ENCODE results near the gene WFDC6.
"Not testable (repeated sequence)": the region's sequence is repeated elsewhere in the genome, so short reads cannot be mapped to it uniquely, and the experiment has no call there.

WFDC6 gene

DNA sequence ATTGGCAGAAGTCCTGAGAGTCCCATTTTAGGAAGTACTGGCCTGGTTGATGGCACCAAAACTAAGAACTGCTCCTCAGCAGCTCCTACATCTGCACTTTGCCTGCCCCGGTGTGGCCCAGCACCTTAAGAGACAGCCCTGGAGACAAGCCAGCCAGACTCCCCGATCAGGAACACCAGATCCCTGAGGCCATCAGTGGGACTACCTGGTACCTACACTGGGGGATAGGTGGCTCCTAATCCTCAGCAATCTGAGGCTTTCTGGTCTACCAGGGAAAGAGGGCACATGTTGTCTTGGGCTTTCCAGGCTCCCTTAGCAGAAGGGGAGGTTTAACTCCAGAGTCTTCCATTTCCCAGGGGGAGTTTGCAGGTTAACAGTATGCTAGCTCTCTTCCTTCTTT is at the start of gene WFDC6:
Gene WFDC6, minus strand, starts transcription at position 101 of the 400 bp plus-strand sequence. Its CDS starts 75 bp downstream, at position 26.
- no peak for DNase-seq (ENCODE audit: insufficient read length, low spot score)
- FAIRE-seq = no peak

DNA sequence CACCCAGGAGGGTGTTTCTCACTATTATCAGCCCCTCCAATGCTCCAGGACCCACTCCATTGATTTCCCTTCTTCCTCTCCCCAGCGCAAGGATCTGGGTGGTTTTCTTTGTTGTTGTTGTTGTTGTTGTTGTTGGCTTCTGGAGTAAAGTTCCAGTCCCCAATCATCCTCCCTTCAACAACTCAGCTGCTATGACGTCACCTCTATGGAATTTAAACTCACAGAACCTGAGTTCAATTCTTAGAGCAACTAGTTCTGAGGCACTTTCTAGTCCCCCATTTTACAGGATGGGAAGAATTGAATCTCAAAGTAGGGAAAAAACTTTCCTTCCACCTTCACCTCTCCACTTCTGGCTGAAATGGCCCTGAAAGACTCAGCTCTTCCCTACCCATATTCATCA is 49.5 kb upstream of the WFDC6 start:
- FAIRE-seq = no peak
- no peak for DNase-seq (ENCODE audit: insufficient read length, low spot score)

DNA sequence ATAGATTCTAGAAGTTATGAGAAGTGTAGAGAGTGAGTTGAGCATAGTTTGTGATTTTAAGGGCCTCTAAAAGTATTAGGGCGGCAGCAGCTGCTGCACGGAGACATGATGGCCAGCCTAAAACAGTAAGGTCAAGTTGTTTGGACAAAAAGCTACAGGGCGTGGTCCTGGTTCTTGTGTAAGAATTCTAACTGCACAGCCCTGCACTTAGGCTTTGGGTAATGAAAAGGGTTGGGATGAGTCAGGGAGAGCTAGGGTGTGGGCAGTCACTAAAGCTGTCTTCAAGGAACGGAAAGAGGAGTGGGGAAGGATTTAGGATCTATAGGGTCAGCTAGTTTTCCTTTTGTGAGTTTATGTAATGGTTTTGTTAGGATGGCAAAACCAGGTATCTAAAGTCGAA is 46.7 kb upstream of the WFDC6 start:
- DNase-seq (ENCODE audit: insufficient read length, low spot score); FAIRE-seq: not testable (repeated sequence)

DNA sequence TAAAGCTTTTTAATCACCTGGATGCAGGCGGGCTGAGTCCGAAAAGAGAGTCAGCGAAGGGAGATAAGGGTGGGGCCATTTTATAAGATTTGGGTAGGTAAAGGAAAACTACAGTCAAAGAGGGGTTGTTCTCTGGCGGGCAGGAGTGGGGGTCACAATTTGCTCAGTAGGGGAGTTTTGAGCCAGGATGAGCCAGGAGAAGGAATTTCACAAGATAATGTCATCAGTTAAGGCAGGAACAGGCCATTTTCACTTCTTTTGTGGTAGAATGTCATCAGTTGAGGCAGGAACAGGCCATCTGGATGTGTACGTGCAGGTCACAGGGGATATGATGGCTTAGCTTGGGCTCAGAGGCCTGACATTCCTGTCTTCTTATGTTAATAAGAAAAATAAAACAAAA is 45.0 kb upstream of the WFDC6 start:
- not testable (repeated sequence) for DNase-seq (ENCODE audit: insufficient read length, low spot score); FAIRE-seq

DNA sequence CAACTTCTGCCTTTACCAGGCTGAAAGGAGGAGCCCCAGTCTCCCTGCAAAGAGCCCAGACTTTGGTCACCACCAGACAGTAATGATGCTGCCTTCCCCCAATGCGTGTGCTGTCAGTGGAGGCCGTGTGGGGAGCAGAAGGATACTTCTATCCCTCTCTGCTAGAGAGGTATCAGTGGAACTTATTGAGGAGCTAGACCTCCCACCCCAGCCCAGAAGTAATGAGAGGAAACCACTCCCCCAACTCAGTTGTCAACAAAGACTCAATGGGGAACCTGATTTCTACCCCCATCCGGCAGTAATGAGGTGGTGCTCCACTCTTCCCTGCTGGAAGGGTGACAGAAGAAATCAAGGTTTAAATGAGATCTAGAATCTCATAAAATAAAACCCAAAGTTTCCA is 44.2 kb upstream of the WFDC6 start:
- FAIRE-seq (no peak), DNase-seq (ENCODE audit: insufficient read length, low spot score) (no peak)

DNA sequence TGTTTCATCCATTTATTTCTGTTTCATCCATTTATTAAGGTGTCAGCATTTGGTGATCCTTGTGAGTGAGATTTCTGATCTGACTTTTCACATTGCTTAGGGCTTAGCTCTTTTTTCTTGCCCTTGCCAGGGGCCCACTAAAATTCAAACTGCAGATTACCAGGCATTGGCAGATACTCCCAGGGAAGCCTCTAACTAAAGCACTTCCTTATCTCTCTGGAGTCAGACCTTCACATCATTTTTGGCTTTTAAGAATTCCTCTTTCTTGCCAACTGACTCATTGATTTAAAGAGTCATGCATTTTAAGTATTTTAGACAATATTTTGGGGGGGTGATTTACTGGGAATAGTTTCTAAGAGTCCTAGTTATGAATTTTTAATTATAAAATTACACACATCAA is 42.4 kb upstream of the WFDC6 start:
- DNase-seq (ENCODE audit: insufficient read length, low spot score) (no peak), FAIRE-seq (no peak)

DNA sequence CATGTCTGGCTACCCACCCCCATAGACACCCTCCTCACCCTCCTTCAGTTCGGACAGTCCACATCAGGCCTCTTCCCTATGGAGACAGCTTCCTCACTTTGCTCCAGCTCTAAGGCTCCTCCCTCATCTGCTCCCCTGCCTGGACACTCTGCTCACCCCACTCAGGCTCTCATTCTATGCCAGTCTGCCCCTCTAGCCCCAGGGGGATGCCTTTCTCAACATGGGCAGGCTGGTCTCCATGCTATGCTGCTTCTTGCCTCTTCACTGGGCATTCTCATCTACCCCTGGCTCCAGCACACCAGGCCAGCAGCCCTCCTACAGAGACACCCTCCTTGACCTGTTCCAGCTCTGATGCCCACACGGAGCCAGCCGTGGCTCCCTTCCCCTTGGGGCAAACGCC is 39.9 kb upstream of the WFDC6 start, which contains the start of gene WFDC8:
Gene WFDC8, minus strand, starts transcription at position 101 of the 400 bp plus-strand sequence. Its CDS starts 37 bp downstream, at position 64.
- DNase-seq (ENCODE audit: insufficient read length, low spot score) (no peak), FAIRE-seq (no peak)

DNA sequence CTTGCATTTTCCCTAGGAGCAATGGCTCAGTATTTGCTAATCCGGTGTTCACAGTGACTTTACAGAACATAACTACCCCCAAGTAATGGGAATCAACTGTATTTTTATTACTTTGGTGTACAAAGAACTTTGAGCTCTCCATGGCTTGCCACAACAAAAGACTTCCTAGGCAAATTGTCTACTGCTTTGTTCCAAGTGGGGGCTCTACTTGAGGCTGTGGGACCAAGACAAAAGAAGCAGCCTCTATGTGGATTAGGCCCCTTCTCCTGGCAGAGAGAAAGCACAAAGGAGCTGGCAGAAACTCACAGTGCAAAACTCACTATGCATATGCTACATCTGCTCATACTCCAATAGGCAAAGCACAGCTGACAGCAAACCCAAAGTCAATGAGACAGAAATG is 38.9 kb upstream of the WFDC6 start:
- FAIRE-seq (no peak), DNase-seq (ENCODE audit: insufficient read length, low spot score) (no peak)

DNA sequence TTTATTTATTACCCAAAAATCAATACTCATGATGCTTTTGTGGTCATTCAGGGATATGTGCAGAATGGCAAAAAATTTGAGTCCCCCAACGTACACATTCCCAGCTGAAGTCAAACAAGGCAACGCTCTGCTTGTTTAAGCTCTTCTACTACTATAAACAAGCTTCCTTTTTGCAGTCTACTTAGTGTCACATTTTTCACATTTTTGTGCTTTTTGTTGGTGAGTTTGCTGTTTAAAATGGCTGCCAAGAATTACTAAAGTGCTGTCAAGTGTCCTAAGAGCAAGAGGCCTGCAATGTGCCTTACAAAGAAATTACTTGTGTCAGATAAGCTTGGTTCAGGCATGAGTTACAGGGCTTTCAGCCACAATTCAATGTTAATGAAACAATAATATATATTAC is 37.7 kb upstream of the WFDC6 start:
- no peak for DNase-seq (ENCODE audit: insufficient read length, low spot score)
- no peak for FAIRE-seq

DNA sequence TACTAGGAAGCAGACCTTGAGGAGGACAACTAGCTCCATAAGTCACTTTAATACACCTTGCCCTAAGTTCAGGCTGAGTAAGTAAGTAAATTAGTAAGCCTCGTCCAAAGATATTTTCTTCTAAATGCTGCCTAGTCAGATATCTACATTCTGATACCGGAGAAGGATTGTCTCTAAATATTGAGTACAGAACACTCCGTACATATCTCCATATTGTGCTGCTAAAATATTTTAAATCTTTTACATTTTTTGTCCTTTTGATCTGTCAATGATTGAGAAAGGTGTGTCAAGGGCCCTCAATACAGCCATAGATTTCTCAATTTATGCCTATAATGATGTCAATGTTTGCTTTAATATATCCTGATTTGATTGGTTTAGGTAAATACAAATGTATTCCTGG is 36.6 kb upstream of the WFDC6 start:
- FAIRE-seq (no peak), DNase-seq (ENCODE audit: insufficient read length, low spot score) (no peak)

DNA sequence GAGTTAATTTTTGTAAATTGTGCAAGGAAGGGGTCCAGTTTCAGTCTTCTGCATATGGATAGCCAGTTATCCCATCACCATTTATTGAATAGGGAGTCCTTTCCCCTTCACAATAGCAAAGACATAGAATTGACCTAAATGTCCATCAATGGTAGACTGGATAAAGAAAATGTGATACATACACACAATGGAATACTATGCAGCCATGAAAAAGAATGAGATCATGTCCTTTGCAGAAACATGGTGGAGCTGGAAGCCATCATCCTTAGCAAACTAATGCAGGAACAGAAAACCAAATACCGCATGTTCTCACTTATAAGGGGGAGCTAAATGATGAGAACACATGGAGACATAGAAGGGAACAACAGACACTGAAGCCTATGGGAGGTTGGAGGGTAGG is 30.4 kb upstream of the WFDC6 start:
- not testable (repeated sequence) for DNase-seq (ENCODE audit: insufficient read length, low spot score); FAIRE-seq

DNA sequence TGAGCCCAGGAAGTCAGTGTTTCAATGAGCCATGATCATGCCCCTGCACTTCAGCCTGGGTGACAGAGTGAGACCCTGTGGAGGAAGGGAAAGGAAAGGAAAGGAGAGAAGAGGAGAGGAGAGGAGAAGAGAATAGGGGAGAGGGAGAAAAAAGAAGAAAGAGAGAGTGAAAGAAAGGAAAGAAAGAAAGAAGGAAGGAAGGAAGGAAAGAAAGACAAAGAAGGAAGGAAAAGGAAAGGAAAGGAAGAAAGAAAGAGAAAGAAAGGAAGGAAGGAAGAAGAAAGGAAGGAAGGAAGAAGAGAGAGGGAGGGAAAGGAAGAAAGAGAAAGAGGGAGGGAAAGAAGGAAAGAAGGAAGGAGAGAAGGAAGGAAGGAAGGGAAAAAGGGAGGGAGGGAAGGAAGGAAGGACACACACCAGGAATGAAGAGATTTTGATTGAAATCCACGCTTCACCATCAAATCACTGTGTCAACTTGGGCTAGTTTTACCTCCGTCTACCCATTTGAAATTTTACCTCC is 25.5 kb upstream of the WFDC6 start:
- DNase-seq (ENCODE audit: insufficient read length, low spot score) (no peak), FAIRE-seq (no peak)

DNA sequence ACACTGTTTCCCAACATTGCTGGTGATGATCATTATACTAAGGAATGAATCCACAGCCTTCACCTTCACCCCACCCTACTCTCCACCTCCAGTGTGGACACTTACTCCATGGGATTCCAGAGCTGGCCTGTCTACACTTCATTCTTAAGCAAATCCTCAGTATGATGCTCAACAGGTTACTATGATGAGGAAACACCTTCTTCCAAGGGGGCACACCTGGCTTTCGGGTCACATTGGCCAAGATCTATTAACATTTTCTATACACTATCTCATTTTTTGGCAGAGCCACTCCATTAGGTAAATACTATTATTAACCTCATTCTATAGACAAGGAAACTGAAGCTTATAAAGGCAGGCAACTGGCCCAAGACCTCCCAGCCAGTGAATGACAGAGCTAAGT is 15.9 kb upstream of the WFDC6 start:
- FAIRE-seq = no peak
- DNase-seq (ENCODE audit: insufficient read length, low spot score) = no peak

DNA sequence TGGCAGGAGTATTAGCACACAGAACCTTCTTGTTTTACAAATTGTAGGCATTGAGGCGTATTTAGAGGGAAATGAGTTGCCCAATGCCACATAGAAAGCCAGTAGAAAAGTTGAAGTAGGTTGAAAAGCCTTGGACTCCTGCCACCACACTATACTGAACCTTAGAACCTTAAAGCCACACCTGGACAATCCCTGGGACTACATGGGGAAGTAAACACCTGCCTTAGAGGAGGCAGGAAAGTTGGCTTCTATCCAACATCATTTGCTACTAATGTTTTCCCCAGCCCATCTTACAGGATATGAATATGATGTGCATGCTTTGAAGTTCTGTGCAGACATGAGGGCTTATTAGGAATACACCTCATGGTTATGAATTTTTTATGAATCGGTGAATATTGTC is 13.2 kb upstream of the WFDC6 start:
- FAIRE-seq = no peak

DNA sequence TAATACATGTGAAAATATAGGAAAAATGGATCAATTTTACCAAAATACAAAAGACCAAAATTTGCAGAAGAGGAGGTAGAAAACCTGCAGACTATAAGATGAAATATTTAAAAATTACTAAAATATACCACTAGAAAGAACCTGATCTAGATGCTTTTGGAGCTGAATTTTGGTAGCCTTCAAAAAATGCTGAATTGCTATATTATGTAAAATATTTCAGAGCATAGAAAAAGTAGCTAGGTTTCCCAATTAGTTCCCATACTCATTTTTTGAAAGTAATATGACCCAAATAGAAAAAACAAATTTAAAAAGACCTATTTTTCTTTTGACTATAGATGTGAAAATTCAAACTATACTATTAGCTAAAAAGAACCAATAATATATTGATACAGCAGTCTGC is 11.5 kb upstream of the WFDC6 start:
- DNase-seq (ENCODE audit: insufficient read length, low spot score) = no peak
- no peak for FAIRE-seq

More for the DNA sequence above, 13.2 kb upstream of the WFDC6 start:
- no peak for DNase-seq (ENCODE audit: insufficient read length, low spot score)

DNA sequence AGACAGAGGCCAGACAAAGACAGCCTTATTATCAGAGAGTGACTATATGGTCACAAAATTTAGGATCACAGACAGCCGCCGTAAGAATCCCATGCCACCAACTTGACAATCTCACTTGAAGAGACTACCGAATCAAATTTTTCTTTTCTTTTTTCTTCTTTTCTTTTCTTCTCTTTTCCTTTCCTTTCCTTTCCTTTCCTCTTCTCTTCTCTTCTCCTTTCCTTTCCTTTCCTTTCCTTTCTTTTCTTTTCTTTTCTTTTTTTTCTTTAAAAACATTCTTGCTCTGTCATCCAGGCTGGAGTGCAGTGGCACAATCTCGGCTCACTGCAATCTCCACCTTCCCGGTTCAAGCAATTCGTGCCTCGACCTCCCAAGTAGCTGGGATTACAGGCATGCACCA is 9.1 kb upstream of the WFDC6 start:
- no peak for FAIRE-seq
- DNase-seq (ENCODE audit: insufficient read length, low spot score) = no peak

DNA sequence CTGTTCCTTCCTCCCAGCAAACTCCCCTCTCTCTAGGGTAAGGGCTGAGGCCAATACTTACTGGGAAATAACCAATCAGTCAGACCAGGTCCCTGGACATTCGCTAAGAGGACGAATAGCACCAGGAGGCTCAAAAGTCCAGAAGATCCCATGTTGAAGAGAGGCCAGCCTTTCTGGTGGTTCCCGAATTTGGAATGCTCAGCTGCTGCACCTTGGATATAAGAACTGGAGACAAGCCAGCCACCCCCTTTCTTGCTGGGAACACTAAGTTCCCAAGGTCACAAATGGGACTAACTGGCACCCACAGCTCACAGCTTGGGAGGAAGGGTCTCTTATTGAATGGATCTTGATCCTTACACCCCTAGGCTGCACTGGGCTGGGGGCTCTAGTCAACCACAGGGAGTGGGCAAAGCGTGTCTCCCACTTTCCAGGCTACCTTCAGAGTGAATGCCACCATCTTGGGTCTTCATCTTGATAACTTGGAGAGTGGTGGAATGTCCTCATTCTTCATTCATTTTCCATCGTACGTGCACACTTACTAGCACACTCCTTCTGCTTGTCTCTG is 8.0 kb upstream of the WFDC6 start, which contains the start of gene EPPIN:
Gene EPPIN, minus strand, starts transcription at position 196 of the 565 bp plus-strand sequence. Its CDS starts 44 bp downstream, at position 152.
- DNase-seq (ENCODE audit: insufficient read length, low spot score) = no peak
- no peak for FAIRE-seq

DNA sequence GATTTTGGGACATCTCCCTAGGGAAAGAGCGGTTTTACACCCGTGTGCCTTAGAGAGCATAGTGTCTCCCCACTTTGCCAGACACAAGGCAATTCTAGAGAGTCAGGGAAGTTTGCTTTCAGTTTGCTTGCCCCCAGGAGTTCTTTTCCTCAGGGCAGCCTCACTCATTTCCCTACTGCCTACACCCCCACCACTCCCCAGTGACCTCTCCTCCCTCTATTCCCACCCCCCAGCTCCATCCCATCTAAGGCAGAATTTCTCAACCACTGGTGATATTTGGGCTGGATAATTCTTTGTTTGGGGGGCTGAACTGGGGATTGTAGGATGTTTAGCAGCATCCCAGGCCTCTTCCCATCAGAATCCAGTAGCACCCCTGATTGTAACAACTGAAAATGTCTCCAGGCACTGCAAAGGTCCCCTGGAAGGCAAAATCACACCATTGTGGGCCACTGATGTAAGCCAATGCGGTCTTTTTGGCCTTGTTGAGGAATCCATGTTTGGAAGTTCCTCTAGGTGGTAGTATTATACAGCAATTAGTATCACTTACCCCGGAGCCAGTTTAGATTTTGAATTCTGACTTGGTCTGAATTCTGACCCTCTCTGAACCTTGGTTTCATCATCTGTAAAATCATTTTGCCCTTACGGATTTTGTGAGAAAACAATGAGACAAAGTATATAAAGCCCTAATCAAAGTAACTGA is 6.6 kb upstream of the WFDC6 start:
- DNase-seq (ENCODE audit: insufficient read length, low spot score) (no peak), FAIRE-seq (no peak)

DNA sequence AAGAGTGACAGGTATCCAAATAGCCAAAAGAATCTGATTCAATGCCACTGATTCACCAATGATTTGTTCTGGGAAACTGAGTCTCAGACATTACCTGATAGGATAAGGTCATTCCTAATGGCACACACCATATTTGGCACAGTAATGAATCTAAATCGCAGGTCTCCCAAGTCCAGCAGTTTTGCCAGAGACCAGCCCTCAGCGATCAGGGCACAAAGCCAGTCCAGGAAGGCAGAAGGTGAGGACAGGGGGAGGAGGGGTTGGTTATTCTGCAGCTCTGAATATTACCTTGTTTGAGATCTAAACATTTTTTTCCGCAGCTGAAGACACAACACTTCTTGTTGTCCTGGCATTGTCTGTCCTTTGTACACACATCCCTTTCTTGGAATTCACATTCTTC is 6.1 kb upstream of the WFDC6 start:
- DNase-seq (ENCODE audit: insufficient read length, low spot score) (no peak), FAIRE-seq (no peak)

DNA sequence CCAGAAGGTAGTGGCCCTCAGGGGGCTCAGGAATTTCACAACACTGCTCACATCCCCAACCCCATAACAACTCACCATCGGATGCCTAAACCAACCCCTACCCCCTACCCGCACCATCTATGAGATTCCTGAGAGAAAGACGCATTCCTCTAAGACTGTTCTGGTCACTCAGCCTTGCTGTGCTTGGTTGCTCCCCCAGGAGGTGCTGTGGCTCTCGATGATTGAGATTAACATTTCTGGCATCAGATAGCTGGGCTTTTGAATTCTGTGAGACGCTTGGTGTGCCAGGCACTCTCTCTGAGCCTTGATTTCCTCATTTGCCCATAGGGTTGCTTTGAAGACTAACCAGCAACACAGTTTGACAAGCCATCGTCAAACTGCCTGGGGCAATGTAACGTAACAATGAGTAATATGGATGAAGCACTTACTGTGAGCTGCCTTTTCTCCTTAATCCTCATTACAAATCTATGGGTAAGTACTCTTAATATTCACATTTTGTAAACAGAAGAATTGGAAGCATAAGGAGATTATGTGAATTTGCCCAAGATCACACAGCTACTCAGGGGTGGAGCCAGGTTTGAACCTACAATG is 978 bp downstream of the WFDC6 start:
- no peak for DNase-seq (ENCODE audit: insufficient read length, low spot score)
- FAIRE-seq = no peak

DNA sequence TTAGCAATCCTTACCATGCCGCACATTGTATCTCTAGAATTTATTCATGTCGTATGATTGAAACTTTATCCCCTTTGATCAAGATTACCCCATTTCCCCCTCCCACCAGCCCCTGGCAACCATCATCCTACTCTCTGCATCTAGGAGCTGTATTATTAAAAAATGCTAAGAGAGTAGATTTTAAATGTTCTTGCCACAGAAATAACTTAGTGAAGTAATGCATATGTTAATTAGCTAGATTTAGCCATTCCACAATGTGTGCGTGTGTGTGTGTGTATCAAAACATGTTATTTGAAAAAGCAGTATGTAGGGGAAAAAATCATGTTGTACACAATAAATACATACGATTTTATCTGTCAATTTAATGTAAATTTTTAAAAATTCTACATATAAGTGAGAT is 12.0 kb downstream of the WFDC6 start:
- no peak for DNase-seq (ENCODE audit: insufficient read length, low spot score)
- FAIRE-seq = no peak

DNA sequence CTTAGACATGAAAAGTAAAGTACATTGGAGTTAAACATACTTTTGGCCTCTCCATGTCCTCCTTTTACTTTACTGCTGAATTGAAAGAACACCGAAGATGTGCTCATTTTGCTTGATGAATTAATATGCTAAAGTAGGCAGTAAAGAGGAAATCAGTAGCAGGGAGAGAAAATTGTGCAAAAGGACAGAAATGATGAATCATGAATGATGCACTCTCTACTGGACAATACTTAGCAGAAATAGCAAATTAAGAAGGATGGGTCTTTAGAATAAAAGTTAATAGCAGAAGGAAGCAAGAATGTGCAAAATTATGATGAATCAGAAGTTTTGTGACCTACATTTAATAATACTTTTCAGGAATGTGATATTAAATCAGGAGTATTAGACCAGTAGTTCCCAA is 15.5 kb downstream of the WFDC6 start:
- FAIRE-seq = no peak

More for the DNA sequence above, 15.5 kb downstream of the WFDC6 start:
- DNase-seq (ENCODE audit: insufficient read length, low spot score) = no peak
